NCI-H2196 treated with DMSO at 0.1 percent for 48 hours (cell line): ENCODE measurements around the gene COL11A1.

Experiments
- DNase-seq: peaks from one replicate; lab custom pipeline; 2025; ENCODE audit not compliant: unreplicated experiment; lab: John Stamatoyannopoulos, UW

The COL11A1 gene

GRCh38 chr1:102901996-102902395 lies 206.3 kb downstream of the COL11A1 start:
- DNase-seq: no peak

- no peak for DNase-seq
These were observed 208.4 kb downstream of the COL11A1 start for GRCh38 chr1:102899935-102900334.

- DNase-seq: no peak
These were observed 210.8 kb downstream of the COL11A1 start for GRCh38 chr1:102897557-102897956.

GRCh38 chr1:102896771-102897170 lies 211.6 kb downstream of the COL11A1 start:
- no peak for DNase-seq

- no peak for DNase-seq
These were observed 212.0 kb downstream of the COL11A1 start for GRCh38 chr1:102896286-102896685.

- no peak for DNase-seq
These were observed 216.3 kb downstream of the COL11A1 start for GRCh38 chr1:102891868-102892625.

- DNase-seq: no peak
These were observed 221.7 kb downstream of the COL11A1 start for GRCh38 chr1:102886638-102887037.

GRCh38 chr1:102884238-102884637 lies 224.1 kb downstream of the COL11A1 start:
- DNase-seq: no peak

- DNase-seq: no peak
These were observed 228.8 kb downstream of the COL11A1 start for GRCh38 chr1:102879439-102879993.

- no peak for DNase-seq
These were observed 232.6 kb downstream of the COL11A1 start for GRCh38 chr1:102875756-102876155.

- DNase-seq: no peak
These were observed 235.8 kb downstream of the COL11A1 start for GRCh38 chr1:102872526-102872925.

- no peak for DNase-seq
These were observed 236.2 kb downstream of the COL11A1 start for GRCh38 chr1:102872097-102872496.

GRCh38 chr1:102863704-102864103 lies 244.6 kb downstream of the COL11A1 start:
- no peak for DNase-seq

- no peak for DNase-seq
These were observed 247.1 kb downstream of the COL11A1 start for GRCh38 chr1:102861247-102861646.

GRCh38 chr1:102858695-102859094 lies 249.6 kb downstream of the COL11A1 start:
- no peak for DNase-seq

GRCh38 chr1:102857251-102857650 lies 251.1 kb downstream of the COL11A1 start:
- DNase-seq: no peak

- DNase-seq: no peak
These were observed 254.6 kb downstream of the COL11A1 start for GRCh38 chr1:102853701-102854187.

GRCh38 chr1:102853136-102853535 lies 255.2 kb downstream of the COL11A1 start:
- no peak for DNase-seq

GRCh38 chr1:102852613-102853012 lies 255.7 kb downstream of the COL11A1 start:
- DNase-seq: no peak

- no peak for DNase-seq
These were observed 256.7 kb downstream of the COL11A1 start for GRCh38 chr1:102851616-102852015.

GRCh38 chr1:102842606-102843005 lies 265.7 kb downstream of the COL11A1 start:
- no peak for DNase-seq

GRCh38 chr1:102840741-102841140 lies 267.6 kb downstream of the COL11A1 start:
- no peak for DNase-seq

- no peak for DNase-seq
These were observed 270.3 kb downstream of the COL11A1 start for GRCh38 chr1:102838016-102838415.
